IMR-90 (cell line): ENCODE data around the gene UBE2D4. TPM values are rescaled to one million over a fixed set of nuclear protein-coding genes. Genes with fewer than 3 reads are reported as not detected.

Experiments
- ATAC-seq: fragments of 200-7000 bp; cut with Tn5 transposase; 2 replicates; pipeline ENCODE4 v1.9.1; 2020; ENCODE audit warnings: low read depth, mild to moderate bottlenecking, moderate library complexity
- BruUV-seq: library from RNA; stranded (reverse); fragments of 400-500 nt; replicated peaks from 2 replicates; lab custom pipeline; 2021; lab: Mats Ljungman, UMichigan
- CTCF ChIA-PET: fragments of 300-600 bp; formaldehyde crosslinking; extraction: SDS; loops from one replicate; lab custom pipeline; 2021; ENCODE audit warnings: antibody characterized with exemption; lab: Yijun Ruan, JAX
- POLR2A ChIA-PET: fragments of 300-600 bp; sonication (Branson Sonifier 250); formaldehyde crosslinking; loops from one replicate; lab custom pipeline; 2022; ENCODE audit warnings: antibody characterized with exemption; ENCODE audit not compliant: unreplicated experiment; lab: Charles Lee
- DNase-seq: peaks from one replicate; pipeline ENCODE4 v3.0.0; 2013
- H2AFZ ChIP-seq: replicated peaks from 2 replicates; pipeline ENCODE3; 2013; ENCODE audit warnings: low read length, mild to moderate bottlenecking; ENCODE audit not compliant: poor library complexity
- H2AK5ac ChIP-seq: 2 replicates; pipeline ENCODE4 v1.6.1; 2013; ENCODE audit warnings: low read depth, low read length, inconsistent platforms
- H2AK9ac ChIP-seq: replicated peaks from 2 replicates; pipeline ENCODE3; 2013; ENCODE audit warnings: mild to moderate bottlenecking, low read depth, low read length, moderate library complexity; ENCODE audit not compliant: poor library complexity
- H2BK120ac ChIP-seq: 2 replicates; pipeline ENCODE4 v1.6.1; 2013; ENCODE audit warnings: low read depth, low read length, inconsistent platforms
- H2BK15ac ChIP-seq: 3 replicates; pipeline ENCODE4 v1.6.1; 2013; ENCODE audit warnings: low read depth, low read length, inconsistent platforms
- H2BK20ac ChIP-seq: 2 replicates; pipeline ENCODE4 v1.6.1; 2013; ENCODE audit warnings: low read depth, mild to moderate bottlenecking, inconsistent platforms, low read length, moderate library complexity
- H2BK5ac ChIP-seq: 2 replicates; pipeline ENCODE4 v1.6.1; 2013; ENCODE audit warnings: mild to moderate bottlenecking, low read depth, low read length, inconsistent platforms; ENCODE audit not compliant: poor library complexity, severe bottlenecking
- H3K14ac ChIP-seq: replicated peaks from 2 replicates; pipeline ENCODE4 v1.6.1; 2013; ENCODE audit warnings: low read depth, low read length, inconsistent platforms
- H3K18ac ChIP-seq: 2 replicates; pipeline ENCODE4 v1.6.1; 2013; ENCODE audit warnings: low read depth, low read length, control low read depth
- H3K23ac ChIP-seq: 2 replicates; pipeline ENCODE4 v1.6.1; 2013; ENCODE audit warnings: low read depth, low read length, inconsistent platforms
- H3K27ac ChIP-seq: 2 replicates; pipeline ENCODE4 v1.5.1; 2013; ENCODE audit warnings: mild to moderate bottlenecking, control low read depth, low read length; ENCODE audit not compliant: insufficient read depth
- H3K27me3 ChIP-seq: 2 replicates; pipeline ENCODE4 v1.6.1; 2013; ENCODE audit warnings: low read length; ENCODE audit not compliant: control insufficient read depth, insufficient read depth
- H3K36me3 ChIP-seq: 2 replicates; pipeline ENCODE4 v1.6.1; 2013; ENCODE audit warnings: low read length, mixed read lengths; ENCODE audit not compliant: control insufficient read depth, insufficient read depth
- H3K4ac ChIP-seq: 2 replicates; pipeline ENCODE4 v1.6.1; 2013; ENCODE audit warnings: low read depth, low read length, inconsistent platforms
- H3K4me1 ChIP-seq: 2 replicates; pipeline ENCODE4 v1.6.1; 2013; ENCODE audit warnings: low read length, mixed read lengths; ENCODE audit not compliant: control insufficient read depth, insufficient read depth
- H3K4me2 ChIP-seq: 2 replicates; pipeline ENCODE4 v1.6.1; 2013; ENCODE audit warnings: low read depth, mild to moderate bottlenecking, control low read depth, low read length, moderate library complexity
- H3K4me3 ChIP-seq: 2 replicates; pipeline ENCODE4 v1.5.1; 2013; ENCODE audit warnings: low read depth, mild to moderate bottlenecking, control low read depth, low read length, moderate library complexity; ENCODE audit not compliant: insufficient read depth
- H3K56ac ChIP-seq: 2 replicates; pipeline ENCODE4 v1.6.1; 2013; ENCODE audit warnings: low read length, inconsistent platforms; ENCODE audit not compliant: insufficient read depth; ENCODE audit errors: extremely low read depth
- H3K79me1 ChIP-seq, 2 experiments: 2 replicates each; pipeline ENCODE4 v1.6.1; 2013; ENCODE audit warnings: low read length in 2 of 2, inconsistent platforms in 1 of 2, low read depth in 1 of 2
- H3K9ac ChIP-seq: 2 replicates; pipeline ENCODE4 v1.6.1; 2013; ENCODE audit warnings: low read depth, low read length, control low read depth
- H3K9me1 ChIP-seq: 2 replicates; pipeline ENCODE4 v1.6.1; 2013; ENCODE audit warnings: low read length, inconsistent platforms; ENCODE audit not compliant: insufficient read depth
- H3K9me3 ChIP-seq: 2 replicates; pipeline ENCODE4 v1.6.1; 2013; ENCODE audit warnings: low read length; ENCODE audit not compliant: control insufficient read depth, insufficient read depth
- H4K20me1 ChIP-seq: 2 replicates; pipeline ENCODE4 v1.6.1; 2013; ENCODE audit warnings: low read length, inconsistent platforms; ENCODE audit not compliant: insufficient read depth
- H4K5ac ChIP-seq: 2 replicates; pipeline ENCODE4 v1.6.1; 2013; ENCODE audit warnings: mild to moderate bottlenecking, low read depth, low read length, control low read depth
- H4K8ac ChIP-seq, 2 experiments: 2 replicates each; pipeline ENCODE4 v1.6.1; 2013; ENCODE audit warnings: low read depth in 2 of 2, low read length in 2 of 2, control low read depth in 1 of 2, inconsistent platforms in 1 of 2
- H4K91ac ChIP-seq: 2 replicates; pipeline ENCODE4 v1.6.1; 2013; ENCODE audit warnings: low read depth, low read length, inconsistent platforms; ENCODE audit not compliant: insufficient read depth
- BHLHE40 ChIP-seq: fragments of 150-350 bp; IDR thresholded peaks from 2 replicates; pipeline ENCODE4 v1.6.1; 2016; ENCODE audit warnings: mild to moderate bottlenecking, low read depth, low read length
- CEBPB ChIP-seq: IDR thresholded peaks from 2 replicates; pipeline ENCODE4 v1.6.1; 2012; ENCODE audit warnings: low read depth, low read length, improper control_type of control experiment
- CHD1 ChIP-seq: IDR thresholded peaks from 2 replicates; pipeline ENCODE4 v1.6.1; 2012; ENCODE audit warnings: low read depth, low read length, improper control_type of control experiment
- FOS ChIP-seq: fragments of 150-350 bp; IDR thresholded peaks from 2 replicates; pipeline ENCODE4 v1.6.1; 2016; ENCODE audit warnings: low read depth, low read length
- MAFK ChIP-seq: IDR thresholded peaks from 2 replicates; pipeline ENCODE4 v1.6.1; 2012; ENCODE audit warnings: low read depth, low read length, improper control_type of control experiment
- MAZ ChIP-seq: IDR thresholded peaks from 2 replicates; pipeline ENCODE4 v1.6.1; 2012; ENCODE audit warnings: low read depth, mild to moderate bottlenecking, low read length, improper control_type of control experiment, moderate library complexity, borderline replicate concordance
- MXI1 ChIP-seq: IDR thresholded peaks from 2 replicates; pipeline ENCODE4 v1.6.1; 2012; ENCODE audit warnings: low read depth, mild to moderate bottlenecking, low read length, moderate library complexity, borderline replicate concordance
- NFE2L2 ChIP-seq: fragments of 150-350 bp; IDR thresholded peaks from 2 replicates; pipeline ENCODE4 v1.6.1; 2016; ENCODE audit warnings: low read depth, mild to moderate bottlenecking, low read length
- POLR2A ChIP-seq: IDR thresholded peaks from 2 replicates; pipeline ENCODE4 v1.6.1; 2012; ENCODE audit warnings: mild to moderate bottlenecking, low read depth, low read length
- RAD21 ChIP-seq: IDR thresholded peaks from 2 replicates; pipeline ENCODE4 v1.6.1; 2012; ENCODE audit warnings: low read length, improper control_type of control experiment
- RCOR1 ChIP-seq: IDR thresholded peaks from 2 replicates; pipeline ENCODE4 v1.6.1; 2012; ENCODE audit warnings: mild to moderate bottlenecking, low read length, improper control_type of control experiment; ENCODE audit not compliant: insufficient replicate concordance
- RFX5 ChIP-seq: IDR thresholded peaks from 2 replicates; pipeline ENCODE4 v1.8.0; 2012; ENCODE audit warnings: low read depth, mild to moderate bottlenecking, low read length, moderate library complexity
- SMC3 ChIP-seq: fragments of 150-350 bp; IDR thresholded peaks from 2 replicates; pipeline ENCODE4 v1.6.1; 2016; ENCODE audit warnings: low read depth, mild to moderate bottlenecking, antibody characterized with exemption, low read length, moderate library complexity
- WGBS, 2 experiments: methylation state at CpG; one replicate each; pipeline versions ENCODE4 v1.1.5 to v1.1.7; 2013; ENCODE audit warnings: missing lambda C conversion rate in 2 of 2; ENCODE audit not compliant: insufficient read length in 1 of 2; ENCODE audit errors: extremely low coverage in 2 of 2; 5-methylcytosine and 5-hydroxymethylcytosine counted together
- dilution Hi-C: fragments of 300-500 bp; cut with HindIII; formaldehyde crosslinking; loops from one replicate; pipeline ENCODE4 v1.14.3; 2018; ENCODE audit warnings: low sequenced_read_pairs; ENCODE audit not compliant: unreplicated experiment
- in situ Hi-C: fragments of 300-500 bp; cut with MboI; formaldehyde crosslinking; loops from 3 replicates; pipeline ENCODE4 v1.14.3; 2019; ENCODE audit warnings: low sequenced_read_pairs, inconsistent platforms, mixed read lengths
- intact Hi-C: fragments of 100-400 bp; cut with micrococcal nuclease; formaldehyde crosslinking; loops from 2 replicates; pipeline ENCODE4 v1.10.0; 2022
- polyA plus RNA-seq, 3 experiments: library from polyadenylated mRNA; depleted of rRNA; stranded (reverse); fragments of >200 nt; gene quantifications; 2 replicates each; pipeline ENCODE4 v1.2.3, GENCODE V29; 2012; ENCODE audit warnings: low replicate concordance in 1 of 3
- total RNA-seq: library from RNA; depleted of rRNA; stranded (reverse); fragments of >200 nt; gene quantifications from 2 replicates; pipeline ENCODE4 v1.2.3, GENCODE V29; 2012
- TF ChIP-seq, protein P1 (sequence below): conservative IDR thresholded peaks from 2 replicates; pipeline ENCODE4 v1.5.1; 2012; ENCODE audit warnings: mild to moderate bottlenecking, low read depth, low read length, improper control_type of control experiment
- TF ChIP-seq, protein P2 (sequence below): fragments of 150-350 bp; IDR thresholded peaks from 2 replicates; pipeline ENCODE4 v1.6.1; 2016; ENCODE audit warnings: low read depth, mild to moderate bottlenecking, low read length, moderate library complexity, borderline replicate concordance
- TF ChIP-seq, protein P3 (sequence below): fragments of 150-350 bp; IDR thresholded peaks from 2 replicates; pipeline ENCODE4 v1.6.1; 2017; ENCODE audit warnings: mild to moderate bottlenecking, antibody characterized with exemption, low read length, low read depth

The UBE2D4 gene
- total and polyA plus RNA-seq, 2 of the 4 experiments (the other 2 are of a cell fraction): 9.7 to 10.5 TPM

DNA sequence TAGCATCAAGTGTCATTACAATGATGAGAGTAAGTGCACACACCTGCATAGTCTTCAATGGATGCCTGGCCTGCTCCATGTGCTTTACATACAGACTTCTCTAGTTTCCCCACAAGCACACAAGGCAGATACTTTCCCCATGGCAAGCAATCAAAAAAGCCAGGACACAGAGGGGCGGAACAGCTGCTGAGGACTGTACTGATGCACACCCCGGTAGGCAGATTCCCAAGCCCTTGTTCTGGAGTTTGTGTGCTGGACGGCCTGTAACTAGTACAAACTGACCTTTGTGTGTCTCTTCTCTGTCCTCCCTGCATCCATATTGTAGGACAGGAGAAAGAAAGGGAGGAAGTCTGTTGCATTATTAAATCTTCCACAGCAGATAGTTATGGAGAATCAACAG lies 25.8 kb downstream of the UBE2D4 start:
- ChIA-PET CTCF (no interaction called here), POLR2A (no interaction called here)
- no peaks in the 10 kb centered on the region for H3K9me3 ChIP-seq
- H3K79me1 ChIP-seq: no peaks in the 10 kb centered on the region
- ATAC-seq (no peak), DNase-seq (no peak)
- no peak overlapping the region for H3K4me2 ChIP-seq
- no peak overlapping the region for H3K23ac ChIP-seq
- H3K4me3 ChIP-seq: no peak overlapping the region
- H2AK5ac ChIP-seq: no peak overlapping the region
- H2AFZ ChIP-seq: no peak overlapping the region
- H4K8ac ChIP-seq: no peak overlapping the region
- H3K9me1 ChIP-seq: no peaks in the 10 kb centered on the region
- H2BK15ac ChIP-seq: no peak overlapping the region
- no TSS peak for BruUV-seq
- H3K4ac ChIP-seq: no peak overlapping the region
- no peaks in the 10 kb centered on the region for H3K27me3 ChIP-seq
- H2AK9ac ChIP-seq: no peak overlapping the region
- intact Hi-C loops (loop anchor here (5.0 kb wide), 1 partner anchor 80 kb away; no protein-coding TSS in a partner anchor), in situ Hi-C loops (no loop called here), dilution Hi-C loops (no loop called here)
- no peaks in the 10 kb centered on the region for H3K4me1 ChIP-seq
- no peak overlapping the region for H3K14ac ChIP-seq
- no peak overlapping the region for H2BK20ac ChIP-seq
- no peak overlapping the region for H3K27ac ChIP-seq
- WGBS, 2 experiments: no CpG with 5 or more reads among the region's 3 CpGs
- TF ChIP-seq MAFK: no peak
- TF ChIP-seq SMC3: no peak
- TF ChIP-seq NFE2L2: no peak
- no peak for TF ChIP-seq CHD1
- TF ChIP-seq, protein P1, sequence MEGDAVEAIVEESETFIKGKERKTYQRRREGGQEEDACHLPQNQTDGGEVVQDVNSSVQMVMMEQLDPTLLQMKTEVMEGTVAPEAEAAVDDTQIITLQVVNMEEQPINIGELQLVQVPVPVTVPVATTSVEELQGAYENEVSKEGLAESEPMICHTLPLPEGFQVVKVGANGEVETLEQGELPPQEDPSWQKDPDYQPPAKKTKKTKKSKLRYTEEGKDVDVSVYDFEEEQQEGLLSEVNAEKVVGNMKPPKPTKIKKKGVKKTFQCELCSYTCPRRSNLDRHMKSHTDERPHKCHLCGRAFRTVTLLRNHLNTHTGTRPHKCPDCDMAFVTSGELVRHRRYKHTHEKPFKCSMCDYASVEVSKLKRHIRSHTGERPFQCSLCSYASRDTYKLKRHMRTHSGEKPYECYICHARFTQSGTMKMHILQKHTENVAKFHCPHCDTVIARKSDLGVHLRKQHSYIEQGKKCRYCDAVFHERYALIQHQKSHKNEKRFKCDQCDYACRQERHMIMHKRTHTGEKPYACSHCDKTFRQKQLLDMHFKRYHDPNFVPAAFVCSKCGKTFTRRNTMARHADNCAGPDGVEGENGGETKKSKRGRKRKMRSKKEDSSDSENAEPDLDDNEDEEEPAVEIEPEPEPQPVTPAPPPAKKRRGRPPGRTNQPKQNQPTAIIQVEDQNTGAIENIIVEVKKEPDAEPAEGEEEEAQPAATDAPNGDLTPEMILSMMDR: no peak
- TF ChIP-seq, protein P2, sequence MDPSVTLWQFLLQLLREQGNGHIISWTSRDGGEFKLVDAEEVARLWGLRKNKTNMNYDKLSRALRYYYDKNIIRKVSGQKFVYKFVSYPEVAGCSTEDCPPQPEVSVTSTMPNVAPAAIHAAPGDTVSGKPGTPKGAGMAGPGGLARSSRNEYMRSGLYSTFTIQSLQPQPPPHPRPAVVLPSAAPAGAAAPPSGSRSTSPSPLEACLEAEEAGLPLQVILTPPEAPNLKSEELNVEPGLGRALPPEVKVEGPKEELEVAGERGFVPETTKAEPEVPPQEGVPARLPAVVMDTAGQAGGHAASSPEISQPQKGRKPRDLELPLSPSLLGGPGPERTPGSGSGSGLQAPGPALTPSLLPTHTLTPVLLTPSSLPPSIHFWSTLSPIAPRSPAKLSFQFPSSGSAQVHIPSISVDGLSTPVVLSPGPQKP: no peak
- TF ChIP-seq CEBPB: no peak
- no peak for TF ChIP-seq BHLHE40
- no peak for TF ChIP-seq RCOR1
- no peak for TF ChIP-seq RAD21
- TF ChIP-seq FOS: no peak
- no peak for TF ChIP-seq POLR2A
- TF ChIP-seq, protein P3, sequence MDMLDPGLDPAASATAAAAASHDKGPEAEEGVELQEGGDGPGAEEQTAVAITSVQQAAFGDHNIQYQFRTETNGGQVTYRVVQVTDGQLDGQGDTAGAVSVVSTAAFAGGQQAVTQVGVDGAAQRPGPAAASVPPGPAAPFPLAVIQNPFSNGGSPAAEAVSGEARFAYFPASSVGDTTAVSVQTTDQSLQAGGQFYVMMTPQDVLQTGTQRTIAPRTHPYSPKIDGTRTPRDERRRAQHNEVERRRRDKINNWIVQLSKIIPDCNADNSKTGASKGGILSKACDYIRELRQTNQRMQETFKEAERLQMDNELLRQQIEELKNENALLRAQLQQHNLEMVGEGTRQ: no peak
- TF ChIP-seq MAZ: no peak
- TF ChIP-seq MXI1: no peak
- TF ChIP-seq RFX5: no peak
- no peak overlapping the region for H2BK120ac ChIP-seq
- no peak overlapping the region for H4K5ac ChIP-seq
- H3K56ac ChIP-seq: no peak overlapping the region
- H3K36me3 ChIP-seq: peaks cover 15% of the 10 kb centered on the region
- H4K20me1 ChIP-seq: no peaks in the 10 kb centered on the region
- no peak overlapping the region for H2BK5ac ChIP-seq
- H3K18ac ChIP-seq: no peak overlapping the region
- no peak overlapping the region for H3K9ac ChIP-seq
- H4K91ac ChIP-seq: no peak overlapping the region
